ENCODE results near the gene KLHL40.

DNA sequence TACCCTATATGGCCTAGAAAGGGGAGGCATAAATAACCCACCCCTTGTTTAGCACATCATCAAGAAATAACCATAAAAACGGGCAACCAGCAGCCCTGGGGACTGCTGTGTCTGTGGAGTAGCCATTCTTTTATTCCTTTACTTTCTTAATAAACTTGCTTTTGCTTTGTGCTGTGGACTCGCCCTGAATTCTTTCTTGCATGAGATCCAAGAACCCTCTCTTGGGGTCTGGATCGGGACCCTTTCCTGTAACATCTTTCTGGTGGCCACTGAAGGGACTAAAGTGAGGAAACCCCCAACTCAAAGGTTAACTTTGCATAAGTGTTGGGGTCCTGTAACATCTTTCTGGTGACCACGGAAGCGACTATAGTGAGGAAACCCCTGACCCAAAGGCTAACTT, 33.0 kb downstream of the KLHL40 start:
- no peak for TF ChIP-seq EZH2phosphoT487 (IDR thresholded peaks at IDR 0.05; ENCODE audit: low read length)
- no peak for TF ChIP-seq CTCF (IDR thresholded peaks at IDR 0.05; ENCODE audit: low read length)
- no peak for TF ChIP-seq EZH2 (optimal IDR thresholded peaks at IDR 0.05; ENCODE audit: low read depth, low read length)
